PC-3 (cell line): ENCODE data around the gene CASD1.

Source experiments
- CTCF ChIP-seq: fragments of 300-600 bp; sonication (generic); conservative IDR thresholded peaks from 2 replicates; pipeline ENCODE4 v1.5.1; 2017; ENCODE audit warnings: antibody characterized with exemption, low read depth, mild to moderate bottlenecking, low read length
- EZH2 ChIP-seq: fragments of 300-600 bp; sonication (generic); IDR thresholded peaks from one replicate; pipeline ENCODE4 v1.6.1; 2017; ENCODE audit warnings: antibody characterized with exemption, mild to moderate bottlenecking, low read length; ENCODE audit not compliant: unreplicated experiment
- EZH2phosphoT487 ChIP-seq: fragments of 300-600 bp; sonication (generic); IDR thresholded peaks from 2 replicates; pipeline ENCODE4 v1.6.1; 2018; ENCODE audit warnings: mild to moderate bottlenecking, antibody characterized with exemption, low read length, borderline replicate concordance

- no peak for TF ChIP-seq CTCF
- TF ChIP-seq EZH2 = no peak
- no peak for TF ChIP-seq EZH2phosphoT487
These were observed 66.7 kb downstream of the CASD1 start for GRCh38 chr7:94576316-94576715.
